H1 (cell line): ENCODE results near the gene APOL5. TPM values are rescaled to one million over a fixed set of nuclear protein-coding genes. Genes with fewer than 3 reads are reported as not detected.

Experiments used
- CEBPB ChIP-seq: IDR thresholded peaks from 2 replicates; pipeline ENCODE4 v1.6.1; 2012; ENCODE audit warnings: low read depth, low read length
- CHD2 ChIP-seq: IDR thresholded peaks from 2 replicates; pipeline ENCODE4 v1.6.1; 2012; ENCODE audit warnings: low read length, improper control_type of control experiment
- HDAC6 ChIP-seq: IDR thresholded peaks from one replicate; pipeline ENCODE4 v1.7.1; 2012; ENCODE audit warnings: low read depth, mild to moderate bottlenecking, inconsistent platforms, low read length, moderate library complexity
- JUN ChIP-seq: IDR thresholded peaks from 2 replicates; pipeline ENCODE4 v1.6.1; 2011; ENCODE audit warnings: low read depth, mild to moderate bottlenecking, improper control_type of control experiment, low read length
- POLR2AphosphoS5 ChIP-seq: IDR thresholded peaks from 2 replicates; pipeline ENCODE4 v1.6.1; 2011; ENCODE audit warnings: low read depth, low read length
- RFX5 ChIP-seq: IDR thresholded peaks from 2 replicates; pipeline ENCODE4 v1.6.1; 2011; ENCODE audit warnings: low read depth, low read length, improper control_type of control experiment, borderline replicate concordance
- SIX5 ChIP-seq: IDR thresholded peaks from 2 replicates; pipeline ENCODE4 v1.6.1; 2011; ENCODE audit warnings: mild to moderate bottlenecking, low read depth, low read length
- polyA plus RNA-seq, 7 experiments: library from polyadenylated mRNA; depleted of rRNA in 3 of 7; stranded (reverse) in 5 of 7; unstranded in 2 of 7; fragments of >200 nt in 5 of 7; fragments of 200-250 nt in 2 of 7; gene quantifications; 1 replicate in 5 of 7; 2 replicates in 1 of 7; 4 replicates in 1 of 7; pipeline versions ENCODE4 v1.2.1 to v1.2.3, GENCODE V29; 2011 to 2013; ENCODE audit warnings: missing spikeins in 2 of 7, mixed read lengths in 2 of 7
- total RNA-seq: library from RNA; stranded (reverse); fragmentation: NEBNext Ultra II Directional; extraction: Animal tissue kit (Norgen Biotek cat#: 25700); gene quantifications from 2 replicates; pipeline ENCODE4 v1.2.1, GENCODE V29; 2021
- TF ChIP-seq, protein P1 (sequence below): fragments of 300-600 bp; sonication (generic); IDR thresholded peaks from 2 replicates; pipeline ENCODE4 v1.7.1; 2012; ENCODE audit warnings: low read length, moderate library complexity, mild to moderate bottlenecking, inconsistent platforms; ENCODE audit not compliant: insufficient replicate concordance
- TF ChIP-seq, protein P2 (sequence below): IDR thresholded peaks from 2 replicates; pipeline ENCODE4 v1.6.1; 2011; ENCODE audit warnings: low read length, improper control_type of control experiment

Gene APOL5
- total and polyA plus RNA-seq, 2 of the 8 experiments (the other 6 are each of a cell fraction or from before 2014, with no cell fraction given) = not detected

DNA sequence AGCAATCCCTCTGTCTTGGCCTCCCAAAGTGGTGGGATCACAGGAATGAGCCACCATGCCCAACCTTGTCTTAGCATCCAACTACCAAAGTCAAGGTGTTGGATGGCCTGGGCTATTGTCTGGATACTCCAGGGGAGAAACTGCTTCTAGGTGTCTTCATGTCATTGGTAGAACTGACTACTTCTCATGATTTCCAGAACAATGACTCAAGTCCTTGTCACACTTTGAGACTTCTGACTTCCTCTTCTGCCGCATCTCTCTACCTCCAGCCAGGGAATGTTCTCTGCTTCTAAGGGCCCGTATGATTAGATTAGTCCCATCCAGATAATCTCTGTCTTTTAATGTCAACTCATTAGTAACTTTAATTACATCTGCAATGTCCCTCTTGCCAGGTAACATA lies 38.8 kb upstream of the APOL5 start (continued):
- TF ChIP-seq, protein P1, sequence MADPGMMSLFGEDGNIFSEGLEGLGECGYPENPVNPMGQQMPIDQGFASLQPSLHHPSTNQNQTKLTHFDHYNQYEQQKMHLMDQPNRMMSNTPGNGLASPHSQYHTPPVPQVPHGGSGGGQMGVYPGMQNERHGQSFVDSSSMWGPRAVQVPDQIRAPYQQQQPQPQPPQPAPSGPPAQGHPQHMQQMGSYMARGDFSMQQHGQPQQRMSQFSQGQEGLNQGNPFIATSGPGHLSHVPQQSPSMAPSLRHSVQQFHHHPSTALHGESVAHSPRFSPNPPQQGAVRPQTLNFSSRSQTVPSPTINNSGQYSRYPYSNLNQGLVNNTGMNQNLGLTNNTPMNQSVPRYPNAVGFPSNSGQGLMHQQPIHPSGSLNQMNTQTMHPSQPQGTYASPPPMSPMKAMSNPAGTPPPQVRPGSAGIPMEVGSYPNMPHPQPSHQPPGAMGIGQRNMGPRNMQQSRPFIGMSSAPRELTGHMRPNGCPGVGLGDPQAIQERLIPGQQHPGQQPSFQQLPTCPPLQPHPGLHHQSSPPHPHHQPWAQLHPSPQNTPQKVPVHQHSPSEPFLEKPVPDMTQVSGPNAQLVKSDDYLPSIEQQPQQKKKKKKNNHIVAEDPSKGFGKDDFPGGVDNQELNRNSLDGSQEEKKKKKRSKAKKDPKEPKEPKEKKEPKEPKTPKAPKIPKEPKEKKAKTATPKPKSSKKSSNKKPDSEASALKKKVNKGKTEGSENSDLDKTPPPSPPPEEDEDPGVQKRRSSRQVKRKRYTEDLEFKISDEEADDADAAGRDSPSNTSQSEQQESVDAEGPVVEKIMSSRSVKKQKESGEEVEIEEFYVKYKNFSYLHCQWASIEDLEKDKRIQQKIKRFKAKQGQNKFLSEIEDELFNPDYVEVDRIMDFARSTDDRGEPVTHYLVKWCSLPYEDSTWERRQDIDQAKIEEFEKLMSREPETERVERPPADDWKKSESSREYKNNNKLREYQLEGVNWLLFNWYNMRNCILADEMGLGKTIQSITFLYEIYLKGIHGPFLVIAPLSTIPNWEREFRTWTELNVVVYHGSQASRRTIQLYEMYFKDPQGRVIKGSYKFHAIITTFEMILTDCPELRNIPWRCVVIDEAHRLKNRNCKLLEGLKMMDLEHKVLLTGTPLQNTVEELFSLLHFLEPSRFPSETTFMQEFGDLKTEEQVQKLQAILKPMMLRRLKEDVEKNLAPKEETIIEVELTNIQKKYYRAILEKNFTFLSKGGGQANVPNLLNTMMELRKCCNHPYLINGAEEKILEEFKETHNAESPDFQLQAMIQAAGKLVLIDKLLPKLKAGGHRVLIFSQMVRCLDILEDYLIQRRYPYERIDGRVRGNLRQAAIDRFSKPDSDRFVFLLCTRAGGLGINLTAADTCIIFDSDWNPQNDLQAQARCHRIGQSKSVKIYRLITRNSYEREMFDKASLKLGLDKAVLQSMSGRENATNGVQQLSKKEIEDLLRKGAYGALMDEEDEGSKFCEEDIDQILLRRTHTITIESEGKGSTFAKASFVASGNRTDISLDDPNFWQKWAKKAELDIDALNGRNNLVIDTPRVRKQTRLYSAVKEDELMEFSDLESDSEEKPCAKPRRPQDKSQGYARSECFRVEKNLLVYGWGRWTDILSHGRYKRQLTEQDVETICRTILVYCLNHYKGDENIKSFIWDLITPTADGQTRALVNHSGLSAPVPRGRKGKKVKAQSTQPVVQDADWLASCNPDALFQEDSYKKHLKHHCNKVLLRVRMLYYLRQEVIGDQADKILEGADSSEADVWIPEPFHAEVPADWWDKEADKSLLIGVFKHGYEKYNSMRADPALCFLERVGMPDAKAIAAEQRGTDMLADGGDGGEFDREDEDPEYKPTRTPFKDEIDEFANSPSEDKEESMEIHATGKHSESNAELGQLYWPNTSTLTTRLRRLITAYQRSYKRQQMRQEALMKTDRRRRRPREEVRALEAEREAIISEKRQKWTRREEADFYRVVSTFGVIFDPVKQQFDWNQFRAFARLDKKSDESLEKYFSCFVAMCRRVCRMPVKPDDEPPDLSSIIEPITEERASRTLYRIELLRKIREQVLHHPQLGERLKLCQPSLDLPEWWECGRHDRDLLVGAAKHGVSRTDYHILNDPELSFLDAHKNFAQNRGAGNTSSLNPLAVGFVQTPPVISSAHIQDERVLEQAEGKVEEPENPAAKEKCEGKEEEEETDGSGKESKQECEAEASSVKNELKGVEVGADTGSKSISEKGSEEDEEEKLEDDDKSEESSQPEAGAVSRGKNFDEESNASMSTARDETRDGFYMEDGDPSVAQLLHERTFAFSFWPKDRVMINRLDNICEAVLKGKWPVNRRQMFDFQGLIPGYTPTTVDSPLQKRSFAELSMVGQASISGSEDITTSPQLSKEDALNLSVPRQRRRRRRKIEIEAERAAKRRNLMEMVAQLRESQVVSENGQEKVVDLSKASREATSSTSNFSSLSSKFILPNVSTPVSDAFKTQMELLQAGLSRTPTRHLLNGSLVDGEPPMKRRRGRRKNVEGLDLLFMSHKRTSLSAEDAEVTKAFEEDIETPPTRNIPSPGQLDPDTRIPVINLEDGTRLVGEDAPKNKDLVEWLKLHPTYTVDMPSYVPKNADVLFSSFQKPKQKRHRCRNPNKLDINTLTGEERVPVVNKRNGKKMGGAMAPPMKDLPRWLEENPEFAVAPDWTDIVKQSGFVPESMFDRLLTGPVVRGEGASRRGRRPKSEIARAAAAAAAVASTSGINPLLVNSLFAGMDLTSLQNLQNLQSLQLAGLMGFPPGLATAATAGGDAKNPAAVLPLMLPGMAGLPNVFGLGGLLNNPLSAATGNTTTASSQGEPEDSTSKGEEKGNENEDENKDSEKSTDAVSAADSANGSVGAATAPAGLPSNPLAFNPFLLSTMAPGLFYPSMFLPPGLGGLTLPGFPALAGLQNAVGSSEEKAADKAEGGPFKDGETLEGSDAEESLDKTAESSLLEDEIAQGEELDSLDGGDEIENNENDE = no peak
- TF ChIP-seq POLR2AphosphoS5 = no peak
- no peak for TF ChIP-seq CEBPB
- TF ChIP-seq SIX5 = no peak
- TF ChIP-seq RFX5 = no peak
- TF ChIP-seq HDAC6 = no peak
- no peak for TF ChIP-seq CHD2
- TF ChIP-seq, protein P2, sequence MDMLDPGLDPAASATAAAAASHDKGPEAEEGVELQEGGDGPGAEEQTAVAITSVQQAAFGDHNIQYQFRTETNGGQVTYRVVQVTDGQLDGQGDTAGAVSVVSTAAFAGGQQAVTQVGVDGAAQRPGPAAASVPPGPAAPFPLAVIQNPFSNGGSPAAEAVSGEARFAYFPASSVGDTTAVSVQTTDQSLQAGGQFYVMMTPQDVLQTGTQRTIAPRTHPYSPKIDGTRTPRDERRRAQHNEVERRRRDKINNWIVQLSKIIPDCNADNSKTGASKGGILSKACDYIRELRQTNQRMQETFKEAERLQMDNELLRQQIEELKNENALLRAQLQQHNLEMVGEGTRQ = no peak
- no peak for TF ChIP-seq JUN
